BE2C (cell line): ENCODE data around the gene USP5.
"Not testable (repeated sequence)": the region's sequence is repeated elsewhere in the genome, so short reads cannot be mapped to it uniquely, and the experiment has no call there.

Source experiments
- DNase-seq: peaks from one replicate; pipeline ENCODE4 v3.0.0-alpha.2; 2020
- H3K27me3 ChIP-seq: fragments of 250-450 bp; sonication (Bioruptor Pico); 2 replicates; pipeline ENCODE4 v1.5.1; 2020; ENCODE audit warnings: mild to moderate bottlenecking
- H3K36me3 ChIP-seq: fragments of 250-450 bp; sonication (Bioruptor Pico); 2 replicates; pipeline ENCODE4 v1.5.1; 2020; ENCODE audit warnings: mild to moderate bottlenecking
- H3K4me1 ChIP-seq: fragments of 250-450 bp; sonication (Bioruptor Pico); 2 replicates; pipeline ENCODE4 v1.5.1; 2020
- H3K4me3 ChIP-seq: 2 replicates; pipeline ENCODE4 v1.5.1; 2011; ENCODE audit warnings: low read depth, low read length
- H3K9me3 ChIP-seq: fragments of 250-450 bp; sonication (Bioruptor Pico); 2 replicates; pipeline ENCODE4 v1.5.1; 2020
- CTCF ChIP-seq: IDR thresholded peaks from 2 replicates; pipeline ENCODE4 v1.5.1; 2012; ENCODE audit warnings: mild to moderate bottlenecking, low read depth, low read length

USP5 gene

DNA sequence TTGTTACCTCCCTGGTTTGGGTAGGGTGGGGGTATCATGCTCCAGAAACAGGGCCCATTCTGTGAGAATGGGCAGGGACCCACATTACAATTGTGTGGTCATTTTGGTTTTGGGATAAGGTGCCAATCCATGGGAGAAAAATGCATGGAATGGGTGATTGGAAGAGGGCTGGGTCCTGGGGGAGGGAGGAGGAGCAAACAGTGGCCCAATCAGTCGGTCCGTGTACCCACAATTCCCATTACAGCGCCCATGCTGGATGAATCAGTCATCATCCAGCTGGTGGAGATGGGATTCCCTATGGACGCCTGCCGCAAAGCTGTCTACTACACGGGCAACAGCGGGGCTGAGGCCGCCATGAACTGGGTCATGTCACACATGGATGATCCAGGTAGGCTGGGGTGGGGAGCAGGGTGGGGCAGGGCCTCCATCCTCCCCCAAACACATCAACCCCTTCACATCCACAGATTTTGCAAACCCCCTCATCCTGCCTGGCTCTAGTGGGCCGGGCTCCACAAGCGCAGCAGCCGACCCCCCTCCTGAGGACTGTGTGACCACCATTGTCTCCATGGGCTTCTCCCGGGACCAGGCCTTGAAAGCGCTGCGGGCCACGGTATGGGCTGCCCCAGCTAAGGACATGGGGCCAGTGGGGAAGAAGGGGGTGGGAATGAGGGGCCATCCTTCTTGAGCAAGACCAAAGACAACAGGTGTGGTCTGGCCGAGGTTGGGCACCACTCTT, 11.8 kb downstream of the USP5 start:
- no peaks in the 10 kb centered on the region for H3K9me3 ChIP-seq
- H3K4me3 ChIP-seq, result no peak overlapping the region
- peaks cover 62% of the 10 kb centered on the region for H3K36me3 ChIP-seq
- TF ChIP-seq CTCF, result no peak
- H3K27me3 ChIP-seq, result no peaks in the 10 kb centered on the region
- peaks cover 6% of the 10 kb centered on the region for H3K4me1 ChIP-seq
- no peak for DNase-seq

DNA sequence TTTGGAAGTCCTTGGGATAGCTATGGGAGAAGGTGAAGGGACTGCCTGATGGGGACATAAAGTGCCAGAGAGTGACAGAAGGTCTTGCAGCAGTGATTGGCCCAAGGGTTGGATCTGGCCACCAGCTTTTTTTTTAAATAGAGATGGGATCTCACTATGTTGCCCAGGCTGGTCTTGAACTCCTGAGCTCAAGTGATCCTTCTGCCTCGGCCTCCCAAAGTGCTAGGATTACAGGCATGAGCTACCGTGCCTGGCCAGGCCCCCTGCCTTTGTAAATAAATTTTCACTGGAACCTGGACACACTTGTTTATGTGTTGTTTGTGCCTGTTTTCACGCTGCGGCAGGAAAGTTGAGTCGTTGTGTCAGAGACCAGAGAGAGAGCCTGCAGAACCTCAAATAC, 13.4 kb downstream of the USP5 start:
- not testable (repeated sequence) for H3K4me3 ChIP-seq, DNase-seq, H3K9me3 ChIP-seq, H3K27me3 ChIP-seq
- Histone ChIP-seq H3K4me1 (peaks cover 14% of the 10 kb centered on the region), H3K36me3 (peaks cover 62% of the 10 kb centered on the region)

GRCh38 chr12:6866163-6866919, 14.4 kb downstream of the USP5 start:
- peak overlapping the region; percentile 99 for H3K4me3 ChIP-seq
- peaks cover 64% of the 10 kb centered on the region for H3K36me3 ChIP-seq
- H3K4me1 ChIP-seq, result peaks cover 14% of the 10 kb centered on the region
- no peaks in the 10 kb centered on the region for H3K9me3 ChIP-seq
- no peaks in the 10 kb centered on the region for H3K27me3 ChIP-seq
- no peak for TF ChIP-seq CTCF
- no peak for DNase-seq

DNA sequence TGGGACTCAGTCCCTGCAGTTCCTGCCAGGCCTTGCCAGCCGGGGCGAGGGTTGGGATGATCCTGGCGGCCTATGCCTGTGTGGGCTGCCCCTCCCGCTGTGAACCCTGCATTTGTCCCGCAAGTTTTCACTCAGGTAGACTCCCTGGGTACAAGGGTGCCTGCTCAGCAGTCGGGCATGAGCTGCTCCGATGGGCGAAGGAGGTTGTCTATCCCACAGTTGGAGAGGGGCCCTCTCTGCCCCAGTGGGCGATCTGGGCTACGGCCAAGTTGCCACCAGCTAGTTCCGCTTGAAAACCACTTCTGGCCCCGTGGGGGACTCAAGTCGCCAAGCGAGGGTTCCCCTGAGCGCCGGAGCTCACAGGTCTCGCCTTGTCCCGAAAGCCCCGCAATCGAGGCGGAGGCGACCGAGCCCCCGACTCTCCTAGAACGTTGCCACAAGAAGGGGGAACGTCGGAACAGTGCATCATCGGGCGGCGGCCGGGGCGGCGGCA, 15.0 kb downstream of the USP5 start:
- Histone ChIP-seq H3K36me3 (peaks cover 65% of the 10 kb centered on the region), H3K27me3 (no peaks in the 10 kb centered on the region), H3K4me3 (peak overlapping the region; percentile 99), H3K4me1 (peaks cover 14% of the 10 kb centered on the region), H3K9me3 (no peaks in the 10 kb centered on the region)
- no peak for DNase-seq
- TF ChIP-seq CTCF, result no peak

DNA sequence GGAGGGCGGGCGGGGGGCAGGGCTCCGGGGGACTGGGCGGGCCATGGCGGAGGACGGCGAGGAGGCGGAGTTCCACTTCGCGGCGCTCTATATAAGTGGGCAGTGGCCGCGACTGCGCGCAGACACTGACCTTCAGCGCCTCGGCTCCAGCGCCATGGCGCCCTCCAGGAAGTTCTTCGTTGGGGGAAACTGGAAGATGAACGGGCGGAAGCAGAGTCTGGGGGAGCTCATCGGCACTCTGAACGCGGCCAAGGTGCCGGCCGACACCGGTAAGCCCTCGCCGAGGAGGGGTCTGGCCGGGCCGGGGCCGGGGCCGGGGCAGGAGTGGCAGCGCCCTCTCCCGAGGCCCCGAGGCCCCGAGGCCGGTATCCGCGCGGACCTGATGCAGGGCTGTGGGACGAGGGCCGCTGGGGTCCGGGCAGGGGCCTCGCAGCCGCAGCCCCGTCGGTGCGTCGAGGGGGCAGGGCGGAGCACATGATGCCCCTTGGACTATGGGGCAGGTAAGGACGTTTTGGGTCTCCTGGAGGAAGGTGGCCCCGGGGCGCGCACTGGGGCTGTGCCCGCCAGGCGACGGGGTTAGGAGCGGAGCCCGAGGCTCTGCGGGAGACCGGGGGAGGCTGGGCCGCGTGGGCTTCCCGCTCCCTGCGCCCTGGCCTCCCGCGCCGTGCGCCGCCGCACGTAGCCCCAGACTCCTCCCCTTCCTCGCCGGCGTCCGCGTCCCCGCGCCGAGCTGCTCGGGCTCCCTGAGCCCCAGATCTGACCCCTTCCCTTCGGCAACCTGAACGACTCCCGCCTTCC, 15.7 kb downstream of the USP5 start, which contains the start of gene TPI1:
Gene TPI1, plus strand, starts transcription at position 119 of the 798 bp plus-strand sequence. Its CDS starts 36 bp downstream, at position 155.
- Histone ChIP-seq H3K9me3 (no peaks in the 10 kb centered on the region), H3K36me3 (peaks cover 62% of the 10 kb centered on the region), H3K27me3 (no peaks in the 10 kb centered on the region), H3K4me3 (peak within 1 kb of the TSS; percentile 99), H3K4me1 (peaks cover 14% of the 10 kb centered on the region)
- DNase-seq, result peak; percentile 88
- TF ChIP-seq CTCF, result no peak
